Measurements from ENCODE around the gene SLC22A14.

- TF ChIP-seq POLR2AphosphoS5 (IDR thresholded peaks at IDR 0.05; ENCODE audit: borderline replicate concordance, low read depth, low read length) (no peak), EZH2 (IDR thresholded peaks at IDR 0.05) (no peak), FOXP2 (optimal IDR thresholded peaks at IDR 0.05; ENCODE audit: control extremely low read depth, extremely low read length, insufficient read depth) (no peak)
Observed at GRCh38 chr3:38284756-38285150, 2.7 kb downstream of the SLC22A14 start.

Data from SK-N-MC (cell line).